ENCODE results near the gene TAB2.

DNA sequence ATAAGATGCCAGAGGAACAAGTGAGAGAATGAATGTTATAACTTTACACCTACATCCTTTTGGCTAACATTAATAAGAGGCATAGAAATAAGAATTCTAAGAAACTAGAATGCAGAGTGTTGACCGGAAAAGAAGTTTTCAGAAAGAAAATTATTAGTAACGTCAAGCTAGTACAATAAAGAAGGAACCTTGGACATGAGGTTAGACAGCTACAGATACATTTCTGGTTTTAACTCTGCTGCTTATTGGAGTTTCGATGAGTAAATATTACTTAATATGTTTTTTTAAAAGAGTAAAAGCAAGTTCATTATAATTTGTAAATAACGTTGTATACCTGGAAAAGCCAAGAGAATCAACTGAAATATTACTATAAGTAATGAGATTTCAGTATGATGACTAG, 22.7 kb downstream of the TAB2 start:
- no peak for TF ChIP-seq POLR2A (IDR thresholded peaks at IDR 0.05)
- TF ChIP-seq, protein P1, sequence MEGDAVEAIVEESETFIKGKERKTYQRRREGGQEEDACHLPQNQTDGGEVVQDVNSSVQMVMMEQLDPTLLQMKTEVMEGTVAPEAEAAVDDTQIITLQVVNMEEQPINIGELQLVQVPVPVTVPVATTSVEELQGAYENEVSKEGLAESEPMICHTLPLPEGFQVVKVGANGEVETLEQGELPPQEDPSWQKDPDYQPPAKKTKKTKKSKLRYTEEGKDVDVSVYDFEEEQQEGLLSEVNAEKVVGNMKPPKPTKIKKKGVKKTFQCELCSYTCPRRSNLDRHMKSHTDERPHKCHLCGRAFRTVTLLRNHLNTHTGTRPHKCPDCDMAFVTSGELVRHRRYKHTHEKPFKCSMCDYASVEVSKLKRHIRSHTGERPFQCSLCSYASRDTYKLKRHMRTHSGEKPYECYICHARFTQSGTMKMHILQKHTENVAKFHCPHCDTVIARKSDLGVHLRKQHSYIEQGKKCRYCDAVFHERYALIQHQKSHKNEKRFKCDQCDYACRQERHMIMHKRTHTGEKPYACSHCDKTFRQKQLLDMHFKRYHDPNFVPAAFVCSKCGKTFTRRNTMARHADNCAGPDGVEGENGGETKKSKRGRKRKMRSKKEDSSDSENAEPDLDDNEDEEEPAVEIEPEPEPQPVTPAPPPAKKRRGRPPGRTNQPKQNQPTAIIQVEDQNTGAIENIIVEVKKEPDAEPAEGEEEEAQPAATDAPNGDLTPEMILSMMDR (IDR thresholded peaks at IDR 0.05): no peak
